ENCODE measurements around the gene HOXA13.

Gene HOXA13

DNA sequence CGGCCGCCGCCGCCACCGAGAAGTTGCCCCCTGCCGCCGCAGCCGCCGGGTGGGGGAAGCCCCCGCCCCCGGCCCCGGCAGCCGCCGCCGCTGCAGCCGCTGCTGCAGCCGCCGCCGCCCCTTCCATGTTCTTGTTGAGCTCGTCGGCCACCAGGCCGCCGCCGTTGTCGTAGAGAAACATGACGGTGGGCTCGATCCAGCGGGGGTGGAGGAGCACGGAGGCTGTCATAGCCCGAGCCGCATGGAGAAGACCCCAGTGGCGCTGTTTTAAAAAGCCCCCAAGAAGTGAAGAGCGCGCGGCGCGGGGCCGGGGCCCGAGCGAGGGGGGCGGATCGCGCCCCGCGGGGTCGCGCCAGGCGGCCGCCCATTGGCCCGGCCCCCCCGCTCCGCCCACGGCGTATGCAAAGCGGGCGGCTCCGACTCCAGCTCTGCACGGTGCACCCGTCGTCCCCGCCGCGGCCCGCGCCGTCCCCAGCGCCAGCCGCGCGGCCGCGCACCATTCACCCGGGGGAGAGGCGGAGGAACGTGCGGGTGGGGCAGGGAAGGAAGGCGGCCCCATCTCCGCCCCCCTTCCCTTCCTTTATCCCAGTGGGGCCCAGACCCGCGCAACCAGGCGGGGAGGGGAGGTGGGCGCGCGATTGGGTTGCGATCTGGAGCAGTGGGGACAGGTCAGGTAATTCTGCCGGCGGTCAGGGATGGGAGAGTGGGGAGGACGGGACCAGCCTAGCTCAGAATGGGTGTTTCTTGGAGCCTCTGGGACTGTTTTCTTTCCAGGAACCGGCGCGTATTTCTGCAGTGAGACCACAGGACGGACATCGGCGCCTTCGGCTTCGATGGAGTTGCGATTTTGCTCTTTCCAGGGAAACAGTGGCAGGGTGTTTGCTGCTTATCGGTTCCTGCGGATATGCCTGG, at the start of gene HOXA13:
Gene HOXA13, minus strand, starts transcription at position 243 of the 912 bp plus-strand sequence. Its CDS starts 14 bp downstream, at position 229.
- DNase-seq: peak; percentile 47

DNA sequence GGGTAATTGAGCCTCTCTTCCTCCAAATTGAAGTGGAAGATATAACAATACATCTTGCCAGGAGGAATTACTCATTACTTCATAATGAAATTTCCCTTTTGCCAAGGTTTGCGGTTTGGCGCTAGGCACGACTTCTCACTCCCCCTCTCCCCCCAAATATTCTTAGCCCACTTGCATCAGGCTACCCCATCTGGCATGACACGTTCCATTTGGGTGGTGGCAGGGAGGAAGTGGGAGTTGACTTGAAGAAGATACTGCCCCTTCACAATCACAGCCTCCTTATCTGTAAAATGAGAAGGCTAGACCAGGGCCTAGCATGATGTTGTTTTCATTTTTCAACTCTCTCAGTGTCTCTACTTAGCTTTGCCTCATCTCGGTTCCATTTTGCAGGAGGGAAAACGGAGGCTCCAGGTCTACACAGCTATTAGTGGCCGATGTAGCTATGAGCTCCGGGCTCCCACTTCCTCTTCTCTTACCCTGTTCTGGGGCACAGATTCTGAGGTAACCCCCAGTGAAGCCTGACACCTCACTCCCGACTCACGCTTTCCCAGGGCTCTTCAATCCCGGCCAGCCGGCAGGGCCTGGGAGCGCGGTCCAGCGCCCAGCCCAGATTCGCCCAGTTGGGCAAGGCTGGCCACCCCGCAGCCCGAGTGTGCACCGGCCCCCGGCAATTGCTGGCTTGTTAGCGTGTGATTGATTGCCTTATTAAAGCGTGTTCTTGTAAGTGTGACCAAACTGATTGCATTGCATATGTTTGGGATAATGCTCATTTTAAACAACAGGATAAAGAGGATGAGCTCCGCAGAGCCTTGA, 49.2 kb upstream of the HOXA13 start:
- DNase-seq: no peak

DNA sequence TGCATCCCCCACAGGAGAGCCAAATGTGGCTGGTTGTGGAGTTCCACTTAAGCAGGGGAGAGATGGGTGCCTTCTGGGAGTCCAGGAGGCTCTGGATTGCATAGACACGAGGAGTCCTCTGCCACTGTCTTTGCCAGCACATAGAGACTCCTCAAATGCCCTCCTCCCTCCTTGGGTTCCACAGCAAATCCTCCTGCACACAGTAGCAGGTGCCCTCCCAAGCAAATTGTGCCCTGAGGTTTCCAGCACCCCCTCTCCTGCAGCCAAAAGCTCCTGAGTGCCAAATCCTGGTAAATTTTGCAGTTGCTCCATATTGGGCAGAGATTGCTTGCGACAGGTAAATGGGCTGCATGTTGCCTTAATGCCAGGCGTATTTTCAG, 48.5 kb upstream of the HOXA13 start:
- no peak for DNase-seq

DNA sequence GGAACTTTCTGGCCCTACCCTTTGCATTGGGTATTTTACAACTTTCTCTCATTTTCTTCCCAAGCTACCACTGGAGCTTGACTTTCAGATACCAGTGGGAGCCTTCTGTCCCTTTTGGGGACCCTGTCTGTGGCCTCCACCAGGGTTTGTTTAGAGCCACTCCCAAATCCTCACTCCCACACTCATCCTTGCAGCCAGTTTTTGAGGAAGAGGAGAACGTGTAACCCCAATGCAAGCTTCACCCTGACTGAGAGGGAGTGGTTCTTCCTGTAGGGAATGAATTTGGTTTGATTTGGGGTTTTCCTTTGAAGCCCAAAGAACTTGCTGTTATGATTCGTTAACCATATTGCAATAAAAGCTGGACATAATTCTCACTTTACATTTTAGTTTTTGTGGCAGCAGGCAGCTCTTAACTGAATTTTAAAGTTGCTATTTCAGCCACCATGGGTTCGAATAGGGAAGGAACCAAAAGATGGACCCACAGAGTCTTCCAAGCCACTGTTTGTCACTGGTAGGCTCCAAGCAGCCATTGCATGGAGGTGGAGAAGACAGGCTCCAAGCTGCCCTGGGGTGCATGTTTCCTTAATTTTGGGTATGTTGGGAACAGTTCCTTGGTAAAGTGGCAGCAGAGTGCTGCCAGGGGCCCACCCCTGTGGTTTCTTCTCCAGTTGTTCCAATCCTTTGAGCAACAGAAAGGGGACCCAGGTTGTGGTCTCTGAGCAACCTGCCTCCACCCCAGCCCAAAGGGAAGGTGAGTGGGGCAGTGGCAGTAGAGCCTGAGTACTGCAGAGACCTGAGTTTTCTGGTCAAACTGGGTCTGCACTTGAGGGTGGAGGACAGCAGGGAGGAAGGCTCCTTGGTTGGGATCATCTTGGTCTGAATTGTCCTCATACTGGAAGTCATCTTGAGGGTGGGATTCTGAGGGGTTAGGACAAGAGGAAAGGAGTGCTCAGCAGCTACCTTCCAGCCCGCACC, 47.8 kb upstream of the HOXA13 start:
- no peak for DNase-seq

DNA sequence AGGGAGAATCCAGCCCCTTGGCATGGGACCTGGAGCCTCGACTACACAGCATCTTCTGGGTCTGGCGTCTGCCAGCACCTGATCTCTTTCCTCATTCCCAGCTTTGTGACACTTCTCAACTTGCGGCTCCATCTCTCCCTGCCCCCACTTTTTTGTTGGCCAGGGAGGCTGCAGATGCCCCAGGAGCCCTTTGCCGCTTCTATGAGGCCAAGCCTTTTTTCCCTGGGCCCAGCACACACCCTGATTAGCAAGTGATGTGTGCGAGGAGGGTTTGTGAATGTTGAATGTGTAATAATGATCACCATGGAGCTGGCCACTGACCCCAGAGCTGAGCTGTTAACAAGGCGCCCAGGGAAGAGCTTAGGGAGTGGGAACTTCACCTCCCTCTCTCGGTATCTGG, 47.1 kb upstream of the HOXA13 start:
- no peak for DNase-seq

DNA sequence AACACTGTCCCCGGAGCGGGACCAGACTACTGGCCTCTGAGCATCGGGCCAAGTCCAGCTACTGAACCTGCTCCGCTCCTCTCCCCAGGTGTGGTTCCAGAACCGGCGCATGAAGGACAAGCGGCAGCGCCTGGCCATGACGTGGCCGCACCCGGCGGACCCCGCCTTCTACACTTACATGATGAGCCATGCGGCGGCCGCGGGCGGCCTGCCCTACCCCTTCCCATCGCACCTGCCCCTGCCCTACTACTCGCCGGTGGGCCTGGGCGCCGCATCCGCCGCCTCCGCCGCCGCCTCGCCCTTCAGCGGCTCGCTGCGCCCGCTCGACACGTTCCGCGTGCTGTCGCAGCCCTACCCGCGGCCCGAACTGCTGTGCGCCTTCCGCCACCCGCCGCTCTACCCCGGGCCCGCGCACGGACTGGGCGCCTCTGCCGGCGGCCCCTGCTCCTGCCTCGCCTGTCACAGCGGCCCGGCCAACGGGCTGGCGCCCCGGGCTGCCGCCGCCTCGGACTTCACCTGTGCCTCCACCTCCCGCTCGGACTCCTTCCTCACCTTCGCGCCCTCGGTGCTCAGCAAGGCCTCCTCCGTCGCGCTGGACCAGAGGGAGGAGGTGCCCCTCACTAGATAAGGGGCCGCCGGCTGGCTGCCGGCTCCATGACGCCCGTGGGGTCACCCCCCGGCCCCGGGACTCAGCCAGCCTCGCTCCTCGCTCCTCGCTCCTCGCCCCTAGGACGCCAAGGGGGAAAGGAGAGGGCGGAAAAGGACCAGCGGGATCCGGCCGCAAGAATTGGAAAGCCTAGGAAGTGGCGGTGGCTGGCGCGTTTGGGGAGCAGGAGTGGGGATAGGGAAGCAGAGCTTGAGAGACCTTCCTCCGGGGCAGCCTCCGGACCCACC, 46.2 kb upstream of the HOXA13 start:
- DNase-seq: peak; percentile 20

DNA sequence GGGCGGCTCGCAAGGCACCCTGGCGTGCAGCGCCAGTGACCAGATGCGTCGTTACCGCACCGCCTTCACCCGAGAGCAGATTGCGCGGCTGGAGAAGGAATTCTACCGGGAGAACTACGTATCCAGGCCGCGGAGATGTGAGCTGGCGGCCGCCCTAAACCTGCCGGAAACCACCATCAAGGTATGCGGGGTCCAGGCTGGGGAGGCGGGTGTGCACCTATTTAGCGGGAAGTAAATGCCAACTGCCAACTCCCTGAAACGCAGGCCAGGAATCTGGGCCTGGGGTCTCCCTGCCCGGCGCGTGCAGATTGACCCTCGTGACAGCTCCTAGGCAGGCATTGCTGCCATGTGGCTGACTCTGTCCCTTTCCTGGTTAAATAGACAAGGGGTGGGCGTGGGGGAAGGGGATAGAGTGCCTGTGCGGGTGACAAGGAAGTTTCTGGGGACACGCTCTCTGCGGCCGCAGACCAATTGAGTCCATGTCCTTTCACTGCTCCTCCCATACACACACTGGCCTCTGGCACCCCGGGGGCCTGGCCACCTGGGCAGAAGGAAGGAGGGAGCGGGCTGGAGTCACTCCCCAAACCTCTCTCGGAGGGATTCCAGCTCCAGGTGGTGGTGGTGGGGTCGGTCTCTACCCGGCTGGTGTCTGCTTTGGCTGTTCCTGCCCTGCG, 45.4 kb upstream of the HOXA13 start:
- no peak for DNase-seq

DNA sequence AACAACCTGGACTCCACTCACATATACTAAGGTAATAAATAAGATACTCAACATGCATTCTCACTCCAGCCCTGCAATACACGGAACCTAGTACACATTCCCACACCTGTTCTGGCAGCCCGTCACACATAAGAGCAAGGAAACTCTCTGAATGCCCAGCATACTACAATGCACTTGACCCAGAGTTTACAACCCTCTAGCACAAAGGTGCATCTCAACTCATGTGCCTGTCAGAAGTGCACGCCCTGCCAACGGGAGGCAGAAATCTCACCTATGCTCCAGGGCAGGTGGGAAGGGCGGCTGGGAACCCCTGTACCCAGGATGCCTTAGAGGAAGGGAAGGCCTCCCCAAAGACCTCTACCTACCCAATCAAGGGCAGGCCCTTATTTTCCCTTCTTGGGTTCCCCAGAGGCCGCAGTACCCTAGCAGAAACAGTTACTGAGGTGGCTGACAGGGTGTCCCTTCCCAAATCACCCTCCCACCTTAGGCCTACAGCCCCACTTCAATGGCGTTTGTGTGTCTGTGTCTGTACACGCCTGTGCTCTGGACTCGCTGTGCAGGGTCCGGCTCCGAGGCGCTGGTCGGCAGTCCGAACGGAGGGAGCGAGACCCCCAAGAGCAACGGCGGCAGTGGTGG, 44.7 kb upstream of the HOXA13 start:
- no peak for DNase-seq

DNA sequence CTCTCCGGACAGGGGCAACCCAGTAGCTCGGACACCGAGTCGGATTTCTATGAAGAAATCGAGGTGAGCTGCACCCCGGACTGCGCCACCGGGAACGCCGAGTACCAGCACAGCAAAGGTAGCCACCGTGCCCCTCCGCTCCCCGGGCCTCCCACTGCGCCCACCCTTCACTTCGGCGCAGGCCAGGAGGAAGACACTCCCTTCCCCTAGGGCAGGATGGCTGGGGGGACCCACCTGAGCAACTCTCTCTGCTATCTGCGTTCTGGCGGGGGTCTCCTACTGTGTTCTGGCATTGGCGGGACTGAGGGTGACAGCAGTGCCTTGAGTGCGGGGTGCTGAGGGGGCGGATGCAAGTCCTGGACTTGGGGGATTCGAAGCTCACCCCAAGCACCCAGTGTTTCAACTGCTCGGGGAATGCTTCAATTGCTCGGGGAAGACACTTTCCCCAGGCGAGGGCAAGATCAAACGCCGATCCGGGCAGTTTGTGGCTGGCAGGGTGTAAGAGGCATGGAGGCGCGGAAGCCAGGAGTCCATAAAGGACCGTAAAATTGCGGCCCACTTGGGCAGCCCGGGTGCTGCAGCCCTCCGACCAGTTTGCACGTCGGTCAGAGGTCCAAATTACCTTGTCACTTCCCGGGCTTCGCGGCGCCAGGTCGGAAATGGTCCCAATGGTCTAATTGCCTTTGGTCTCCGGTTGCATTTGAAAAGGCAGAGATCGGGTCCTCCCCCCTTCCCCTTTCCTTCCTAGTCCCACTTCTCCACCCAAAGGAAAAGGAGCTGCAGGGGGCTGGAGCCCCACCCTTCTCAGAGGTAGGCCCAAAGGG, 43.7 kb upstream of the HOXA13 start:
- no peak for DNase-seq

DNA sequence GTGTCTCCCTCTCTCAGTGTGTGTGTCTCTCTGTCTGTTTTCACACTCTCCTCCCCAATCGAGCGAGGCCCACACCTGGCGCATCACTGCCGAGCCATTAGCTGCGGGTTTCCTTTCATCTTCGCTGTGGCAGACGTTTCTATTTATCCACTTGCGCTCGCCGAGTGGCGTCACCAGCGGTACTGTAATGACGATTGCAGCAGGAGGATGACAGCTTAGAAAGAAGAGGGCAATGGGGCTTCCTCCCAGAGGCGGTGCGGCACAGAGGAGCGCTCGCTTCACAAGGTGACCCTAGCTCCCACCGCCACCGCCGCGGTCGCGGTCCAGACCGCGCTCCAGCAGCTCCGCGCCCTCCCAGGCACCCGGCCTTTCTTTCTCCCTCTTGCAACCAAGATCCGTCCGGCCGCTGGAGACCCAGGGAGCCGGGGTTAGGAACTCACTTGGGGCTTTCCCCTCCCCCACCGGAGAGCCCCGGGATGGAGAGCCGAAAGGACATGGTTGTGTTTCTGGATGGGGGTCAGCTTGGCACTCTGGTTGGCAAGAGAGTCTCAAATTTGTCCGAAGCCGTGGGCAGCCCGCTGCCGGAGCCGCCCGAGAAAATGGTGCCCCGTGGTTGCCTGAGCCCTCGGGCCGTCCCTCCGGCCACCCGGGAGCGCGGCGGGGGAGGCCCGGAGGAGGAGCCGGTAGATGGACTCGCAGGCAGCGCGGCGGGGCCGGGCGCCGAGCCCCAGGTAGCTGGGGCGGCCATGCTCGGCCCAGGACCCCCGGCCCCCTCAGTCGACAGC, 42.9 kb upstream of the HOXA13 start, which contains the start of gene EVX1:
Gene EVX1, plus strand, starts transcription at position 248 of the 785 bp plus-strand sequence. Its CDS starts 229 bp downstream, at position 477.
- DNase-seq: peak; percentile 79

DNA sequence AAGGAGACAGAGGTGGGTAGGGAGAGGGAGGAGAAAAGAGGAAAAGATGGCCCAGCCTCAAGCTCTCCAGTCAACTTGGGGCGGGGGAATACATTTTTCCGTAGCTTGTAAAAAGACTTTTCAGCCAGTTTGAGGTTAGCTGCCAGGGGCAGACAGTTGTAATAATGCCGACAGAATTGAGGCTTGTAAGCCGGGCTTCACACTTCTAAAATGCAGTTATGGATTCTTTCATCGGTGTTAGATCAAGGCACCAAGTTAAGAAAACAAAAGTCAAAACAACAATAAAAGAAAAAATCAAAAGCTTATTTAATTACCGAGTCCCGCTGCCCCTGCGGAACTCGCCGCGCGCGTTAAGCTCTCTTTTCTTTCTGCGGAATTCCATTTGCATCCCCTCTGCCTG, 42.3 kb upstream of the HOXA13 start:
- no peak for DNase-seq

DNA sequence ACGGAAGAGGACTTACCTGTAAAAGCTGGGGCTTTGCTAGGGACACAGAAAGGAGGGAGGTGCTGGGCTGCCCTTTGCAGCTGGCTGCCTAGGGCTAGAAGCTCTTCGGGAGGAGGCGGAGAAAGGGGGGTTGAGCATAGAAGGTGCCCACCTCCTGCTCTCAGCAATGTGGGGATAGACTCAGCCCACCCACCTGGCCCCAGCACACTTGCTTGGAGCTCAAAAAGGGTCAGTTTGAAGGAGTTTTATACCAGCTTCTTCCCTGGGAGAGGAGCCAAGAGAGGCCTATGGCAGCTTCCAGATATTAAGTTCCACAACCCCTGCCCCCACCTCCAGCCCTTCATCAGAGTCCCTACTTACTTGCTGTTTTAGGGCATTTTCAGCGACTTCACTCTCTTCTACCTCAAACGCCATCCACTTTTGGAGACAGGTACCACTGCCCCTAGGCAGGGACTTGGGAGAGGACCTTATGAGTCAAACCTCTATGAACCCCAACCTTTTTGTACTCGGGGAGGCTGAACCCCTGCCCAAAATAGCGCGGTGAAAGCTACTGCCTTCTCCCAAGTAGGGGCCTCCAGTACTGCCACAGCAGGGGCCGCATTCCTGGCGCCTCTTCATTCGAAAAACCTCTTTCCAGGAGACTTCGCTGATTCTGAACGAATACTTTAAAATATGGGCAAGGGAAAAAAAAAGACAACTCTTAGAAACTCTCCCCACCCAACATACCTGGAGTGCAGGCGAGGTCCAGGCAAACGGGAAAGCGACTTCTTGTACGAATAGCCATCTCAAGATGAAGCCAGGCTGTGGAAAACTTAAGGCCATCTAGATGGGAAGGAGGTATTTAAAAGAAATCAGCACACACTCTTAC, 41.5 kb upstream of the HOXA13 start:
- no peak for DNase-seq

DNA sequence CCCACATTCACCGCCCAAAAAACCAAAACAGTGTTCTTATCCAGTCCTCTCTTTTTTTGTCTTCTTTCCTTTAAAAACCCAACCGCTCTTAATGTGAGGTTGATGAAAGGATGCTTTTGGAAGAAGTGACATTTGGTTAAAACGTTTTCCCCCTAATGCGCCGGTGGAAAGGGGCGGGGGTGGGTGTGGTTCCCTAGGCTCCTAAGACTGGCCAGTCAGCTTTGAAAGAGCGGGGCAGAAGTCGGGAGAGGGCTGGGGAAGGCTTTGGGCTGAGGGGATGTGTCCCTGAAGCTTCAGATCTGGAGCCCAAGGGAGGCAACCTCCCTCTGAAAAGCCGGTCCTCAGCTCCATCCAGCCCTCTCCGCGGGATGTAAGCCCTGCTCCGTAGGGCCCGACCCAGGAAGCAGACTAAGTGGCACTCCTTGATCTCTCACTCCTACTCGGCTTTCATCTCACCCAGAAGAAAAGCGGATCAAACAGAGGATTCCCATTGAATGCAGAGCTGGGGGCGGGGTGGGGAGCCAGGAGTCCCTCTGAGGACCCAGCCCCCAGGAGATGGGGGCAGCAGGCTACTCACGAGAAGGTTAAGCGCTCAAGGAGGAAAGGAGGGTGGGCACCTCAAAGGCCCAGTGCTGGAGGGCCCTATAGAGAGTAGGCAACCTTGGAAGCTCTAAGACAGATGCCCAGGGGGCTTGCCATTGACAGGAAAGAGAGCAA, 40.3 kb upstream of the HOXA13 start:
- DNase-seq: no peak

DNA sequence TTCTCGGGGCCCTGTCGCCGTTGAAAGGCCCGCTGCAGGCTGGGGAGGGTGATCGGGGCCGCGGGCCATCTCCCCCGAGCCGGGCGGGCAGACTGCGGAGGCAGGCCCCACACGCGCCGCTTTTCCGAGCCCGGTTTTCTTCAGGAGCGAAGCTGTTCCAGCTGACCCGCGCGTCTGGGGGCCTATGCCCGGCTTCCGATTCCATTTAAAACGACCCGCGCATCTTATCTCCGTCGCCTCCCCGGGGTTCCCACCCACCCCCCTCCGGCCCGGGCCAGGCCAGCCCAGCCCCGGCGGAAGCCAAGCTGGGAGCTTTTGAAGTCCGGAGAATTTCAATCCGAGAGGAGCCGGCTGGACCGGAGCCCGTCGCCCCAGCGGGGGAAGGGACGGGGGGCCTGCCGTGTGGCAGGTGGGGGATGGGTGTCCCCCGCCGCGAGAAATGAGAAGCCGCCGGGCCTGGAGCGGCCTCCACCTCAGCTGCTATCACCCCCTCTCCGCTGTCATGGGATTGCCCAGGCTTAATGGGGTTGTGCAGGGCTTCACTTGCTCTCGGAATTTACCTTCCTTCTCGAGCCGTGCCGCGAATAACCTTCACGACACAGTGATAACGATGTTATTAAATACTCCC, 39.6 kb upstream of the HOXA13 start:
- no peak for DNase-seq

DNA sequence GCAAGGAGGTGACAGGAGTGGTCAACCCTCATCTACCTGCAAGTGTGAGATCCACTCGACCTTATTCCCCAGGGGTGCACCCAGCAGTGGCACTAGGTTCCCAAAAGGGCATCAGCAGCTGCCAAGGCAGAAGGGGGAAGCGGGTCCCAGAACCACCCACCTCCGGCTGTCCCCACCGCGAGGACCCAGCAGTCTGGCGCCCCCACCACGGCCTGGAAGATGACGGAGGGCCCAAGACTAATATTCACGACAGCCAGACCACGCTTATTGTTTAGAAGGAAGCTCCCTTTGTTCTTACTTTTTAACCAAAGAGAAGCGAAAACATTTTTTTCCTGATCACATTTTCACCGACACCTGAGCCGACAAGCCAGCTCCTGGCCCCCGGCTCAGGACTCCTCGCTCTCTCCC, 39.1 kb upstream of the HOXA13 start:
- no peak for DNase-seq

DNA sequence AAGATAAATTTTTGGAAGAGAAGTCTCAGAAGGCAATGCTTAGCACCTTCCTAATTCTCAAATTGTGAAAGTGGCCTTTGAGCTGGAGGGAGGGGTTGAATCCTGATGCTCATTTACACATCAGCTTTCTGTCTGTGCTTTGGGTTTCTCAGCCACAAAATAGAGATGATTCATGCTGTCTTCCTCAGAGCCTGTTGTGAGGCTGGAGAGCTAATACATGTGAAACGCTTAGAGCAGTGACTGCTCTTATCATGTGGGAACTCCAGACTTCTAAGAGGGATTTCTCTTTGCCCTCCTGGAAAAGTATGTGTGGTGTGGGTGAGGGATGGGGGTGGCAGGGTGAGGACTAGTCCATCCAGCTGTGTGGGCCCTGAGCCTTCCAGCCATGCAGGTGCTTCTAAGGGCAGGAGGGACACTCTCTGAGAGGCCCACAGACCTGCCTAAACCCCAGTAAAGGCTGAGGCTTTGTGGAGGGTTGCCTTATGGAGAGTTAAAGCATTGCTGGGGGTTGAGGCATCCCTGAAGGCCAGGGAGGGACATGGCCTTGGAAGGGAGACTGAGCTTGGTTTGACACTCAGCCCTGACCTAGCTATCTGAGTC, 37.9 kb upstream of the HOXA13 start:
- no peak for DNase-seq

All from NCI-H510A treated with DMSO at 0.1 percent for 48 hours (cell line).